PC-3 (cell line): ENCODE measurements around the gene BRI3. TPM values are rescaled to one million over a fixed set of nuclear protein-coding genes. Genes with fewer than 3 reads are reported as not detected.

ENCODE experiments used
- ATAC-seq: fragments of 200-7000 bp; cut with Tn5 transposase; 2 replicates; pipeline ENCODE4 v1.9.1; 2020; ENCODE audit warnings: mild to moderate bottlenecking, moderate library complexity
- BruUV-seq: library from RNA; stranded (reverse); fragments of 400-500 nt; replicated peaks from 2 replicates; lab custom pipeline; 2021; lab: Mats Ljungman, UMichigan
- CTCF ChIA-PET: fragments of 300-600 bp; sonication (Branson Sonifier 250); formaldehyde crosslinking; loops from one replicate; lab custom pipeline; 2022; ENCODE audit warnings: antibody characterized with exemption; lab: Charles Lee
- POLR2A ChIA-PET: fragments of 300-600 bp; sonication (Branson Sonifier 250); formaldehyde crosslinking; loops from one replicate; lab custom pipeline; 2022; ENCODE audit warnings: antibody characterized with exemption; ENCODE audit not compliant: unreplicated experiment; lab: Charles Lee
- DNase-seq: peaks from one replicate; pipeline ENCODE4 v3.0.0-alpha.2; 2015
- H2AFZ ChIP-seq: fragments of 300-600 bp; sonication (generic); 2 replicates; pipeline ENCODE4 v1.6.0; 2016; ENCODE audit warnings: antibody characterized with exemption, low read length
- H3F3A ChIP-seq: fragments of 300-600 bp; sonication (generic); one replicate; pipeline ENCODE4 v1.6.0; 2017; ENCODE audit warnings: antibody characterized with exemption, low read length, control low read depth, mild to moderate bottlenecking; ENCODE audit not compliant: unreplicated experiment
- H3K27ac ChIP-seq: fragments of 300-600 bp; sonication (generic); 2 replicates; pipeline ENCODE4 v1.5.1; 2016; ENCODE audit warnings: mild to moderate bottlenecking, low read length
- H3K27me3 ChIP-seq: fragments of 300-600 bp; sonication (generic); 2 replicates; pipeline ENCODE4 v1.6.1; 2016; ENCODE audit warnings: low read length, mixed read lengths
- H3K36me3 ChIP-seq: fragments of 300-600 bp; sonication (generic); 2 replicates; pipeline ENCODE4 v1.6.1; 2016; ENCODE audit warnings: low read depth, mixed run types, low read length, mixed read lengths
- H3K4me1 ChIP-seq: fragments of 300-600 bp; sonication (generic); 2 replicates; pipeline ENCODE4 v1.5.1; 2016; ENCODE audit warnings: low read length; ENCODE audit not compliant: insufficient read depth
- H3K4me2 ChIP-seq: fragments of 300-600 bp; sonication (generic); 2 replicates; pipeline ENCODE4 v1.6.0; 2016; ENCODE audit warnings: low read length
- H3K4me3 ChIP-seq: fragments of 300-600 bp; sonication (generic); 2 replicates; pipeline ENCODE4 v1.5.1; 2016; ENCODE audit warnings: mild to moderate bottlenecking, low read length, mixed read lengths
- H3K79me2 ChIP-seq: fragments of 300-600 bp; sonication (generic); 2 replicates; pipeline ENCODE4 v1.6.1; 2017; ENCODE audit warnings: low read length, mixed read lengths
- H3K9ac ChIP-seq: fragments of 300-600 bp; sonication (generic); 2 replicates; pipeline ENCODE4 v1.6.0; 2016; ENCODE audit warnings: mild to moderate bottlenecking, low read length
- H3K9me2 ChIP-seq: fragments of 300-600 bp; sonication (generic); replicated peaks from 2 replicates; pipeline ENCODE4 v1.6.1; 2016; ENCODE audit warnings: mixed run types, low read length, mixed read lengths
- H3K9me3 ChIP-seq: fragments of 300-600 bp; sonication (generic); 2 replicates; pipeline ENCODE4 v1.6.1; 2016; ENCODE audit warnings: low read length, mixed read lengths
- H4K20me1 ChIP-seq: fragments of 300-600 bp; sonication (generic); 2 replicates; pipeline ENCODE4 v1.6.1; 2016; ENCODE audit warnings: low read length, mixed read lengths
- EZH2 ChIP-seq: fragments of 300-600 bp; sonication (generic); IDR thresholded peaks from one replicate; pipeline ENCODE4 v1.6.1; 2017; ENCODE audit warnings: antibody characterized with exemption, mild to moderate bottlenecking, low read length; ENCODE audit not compliant: unreplicated experiment
- EZH2phosphoT487 ChIP-seq: fragments of 300-600 bp; sonication (generic); IDR thresholded peaks from 2 replicates; pipeline ENCODE4 v1.6.1; 2018; ENCODE audit warnings: mild to moderate bottlenecking, antibody characterized with exemption, low read length, borderline replicate concordance
- intact Hi-C: fragments of 100-400 bp; cut with micrococcal nuclease; formaldehyde crosslinking; loops from 2 replicates; pipeline ENCODE4 v1.9.0; 2023
- total RNA-seq: library from RNA; depleted of rRNA; stranded (reverse); fragments of >200 nt; gene quantifications from 2 replicates; pipeline ENCODE4 v1.2.3, GENCODE V29; 2014
- TF ChIP-seq, protein P1 (sequence below): fragments of 300-600 bp; sonication (generic); conservative IDR thresholded peaks from 2 replicates; pipeline ENCODE4 v1.5.1; 2017; ENCODE audit warnings: antibody characterized with exemption, low read depth, mild to moderate bottlenecking, low read length

BRI3 gene
- total RNA-seq, 1 experiment from 2014 or later: 55.0 TPM

DNA sequence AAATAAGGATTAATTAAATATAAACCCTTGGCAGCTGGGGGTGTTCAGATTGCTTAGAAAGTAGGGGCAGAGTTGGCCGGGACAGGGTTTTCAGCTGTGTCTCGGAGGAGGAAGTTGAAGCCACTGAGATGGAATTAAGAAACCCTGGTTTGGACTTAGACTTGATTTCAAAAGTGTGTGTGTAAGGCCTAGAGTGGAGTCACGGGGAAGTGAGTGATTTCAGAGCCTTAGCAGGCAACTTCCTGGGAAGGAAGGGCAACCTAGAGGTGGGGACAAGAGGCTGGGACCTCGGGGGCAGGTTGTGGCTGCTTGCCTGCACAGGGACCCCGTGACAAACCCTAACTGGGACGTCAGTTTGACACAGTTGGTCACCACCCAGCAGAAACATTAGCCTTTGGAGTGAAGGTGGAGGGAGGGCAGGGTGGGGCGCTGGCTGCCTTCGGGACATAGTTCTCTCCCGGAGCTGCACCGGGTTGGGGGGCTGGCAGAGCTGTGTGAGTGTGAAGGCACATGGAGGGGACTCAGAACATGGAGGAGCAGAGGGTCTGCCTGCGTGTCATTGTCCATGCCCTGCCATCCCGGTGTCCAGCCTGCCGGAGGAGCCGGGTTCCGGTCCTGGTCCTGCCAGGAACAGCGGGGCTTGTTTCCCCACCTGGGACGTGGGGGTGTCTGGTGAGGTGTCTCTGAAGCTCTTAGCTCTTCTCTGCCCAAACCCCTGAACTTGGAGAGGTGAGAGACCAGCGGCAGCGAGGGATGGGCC is 1.8 kb downstream of the BRI3 start:
- peak overlapping the region; percentile 100 for H3K4me2 ChIP-seq
- no peak for ATAC-seq
- ChIA-PET POLR2A (no interaction called here), CTCF (no interaction called here)
- H4K20me1 ChIP-seq: peaks cover 9% of the 10 kb centered on the region
- H3K9me2 ChIP-seq: no peaks in the 10 kb centered on the region
- H3K9me3 ChIP-seq: no peaks in the 10 kb centered on the region
- peaks cover 47% of the 10 kb centered on the region for H3K4me1 ChIP-seq
- peak overlapping the region; percentile 84 for H3K27ac ChIP-seq
- H2AFZ ChIP-seq: no peak overlapping the region
- intact Hi-C loops: loop anchor here (5.0 kb wide), 1 partner anchor 134 kb away; no protein-coding TSS in a partner anchor
- H3K27me3 ChIP-seq: no peaks in the 10 kb centered on the region
- BruUV-seq: no TSS peak
- peak; percentile 55 for DNase-seq
- H3K9ac ChIP-seq: peak overlapping the region; percentile 97
- no peak for TF ChIP-seq EZH2
- TF ChIP-seq, protein P1, sequence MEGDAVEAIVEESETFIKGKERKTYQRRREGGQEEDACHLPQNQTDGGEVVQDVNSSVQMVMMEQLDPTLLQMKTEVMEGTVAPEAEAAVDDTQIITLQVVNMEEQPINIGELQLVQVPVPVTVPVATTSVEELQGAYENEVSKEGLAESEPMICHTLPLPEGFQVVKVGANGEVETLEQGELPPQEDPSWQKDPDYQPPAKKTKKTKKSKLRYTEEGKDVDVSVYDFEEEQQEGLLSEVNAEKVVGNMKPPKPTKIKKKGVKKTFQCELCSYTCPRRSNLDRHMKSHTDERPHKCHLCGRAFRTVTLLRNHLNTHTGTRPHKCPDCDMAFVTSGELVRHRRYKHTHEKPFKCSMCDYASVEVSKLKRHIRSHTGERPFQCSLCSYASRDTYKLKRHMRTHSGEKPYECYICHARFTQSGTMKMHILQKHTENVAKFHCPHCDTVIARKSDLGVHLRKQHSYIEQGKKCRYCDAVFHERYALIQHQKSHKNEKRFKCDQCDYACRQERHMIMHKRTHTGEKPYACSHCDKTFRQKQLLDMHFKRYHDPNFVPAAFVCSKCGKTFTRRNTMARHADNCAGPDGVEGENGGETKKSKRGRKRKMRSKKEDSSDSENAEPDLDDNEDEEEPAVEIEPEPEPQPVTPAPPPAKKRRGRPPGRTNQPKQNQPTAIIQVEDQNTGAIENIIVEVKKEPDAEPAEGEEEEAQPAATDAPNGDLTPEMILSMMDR: no peak
- no peak for TF ChIP-seq EZH2phosphoT487
- H3F3A ChIP-seq: no peaks in the 10 kb centered on the region
- no peaks in the 10 kb centered on the region; the same call in 1 of the 2 replicates for H3K36me3 ChIP-seq
- H3K4me3 ChIP-seq: peak overlapping the region; percentile 97
- H3K79me2 ChIP-seq: peaks cover 66% of the 10 kb centered on the region

DNA sequence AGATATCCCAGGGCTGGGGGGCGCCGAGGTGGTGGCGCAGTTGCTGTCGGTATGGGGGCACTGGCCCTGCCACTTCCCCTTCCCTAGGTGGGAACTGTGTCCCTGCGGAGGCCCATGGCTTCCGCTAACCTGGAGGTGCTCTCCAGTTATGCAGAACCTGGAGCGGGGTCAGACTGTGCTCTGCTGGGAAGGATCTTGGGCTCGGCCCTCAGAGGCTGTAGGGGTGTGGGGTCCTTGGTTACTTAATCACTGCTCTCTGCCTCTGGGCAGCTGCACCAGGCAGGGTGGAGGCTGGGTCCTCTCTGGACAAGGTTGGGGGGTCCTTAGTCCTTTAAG is 2.4 kb downstream of the BRI3 start:
- H3K4me2 ChIP-seq: peak overlapping the region; percentile 100
- H3K36me3 ChIP-seq: no peaks in the 10 kb centered on the region; the same call in 1 of the 2 replicates
- peak; percentile 2; the same call in 1 of the 2 replicates for ATAC-seq
- peaks cover 71% of the 10 kb centered on the region for H3K79me2 ChIP-seq
- H3F3A ChIP-seq: no peaks in the 10 kb centered on the region
- peaks cover 9% of the 10 kb centered on the region for H4K20me1 ChIP-seq
- ChIA-PET CTCF (no interaction called here), POLR2A (no interaction called here)
- H3K27me3 ChIP-seq: no peaks in the 10 kb centered on the region
- TF ChIP-seq, protein P1: no peak
- no peak for TF ChIP-seq EZH2phosphoT487
- H3K4me1 ChIP-seq: peaks cover 47% of the 10 kb centered on the region
- H3K9me3 ChIP-seq: no peaks in the 10 kb centered on the region
- intact Hi-C loops: loop anchor here (5.0 kb wide), 1 partner anchor 133 kb away; no protein-coding TSS in a partner anchor
- no peak for DNase-seq
- H3K4me3 ChIP-seq: peak overlapping the region; percentile 97
- H3K9ac ChIP-seq: peak overlapping the region; percentile 97
- H3K27ac ChIP-seq: peak overlapping the region; percentile 84
- no peaks in the 10 kb centered on the region for H3K9me2 ChIP-seq
- BruUV-seq: no TSS peak
- no peak overlapping the region for H2AFZ ChIP-seq
